Upper lobe of right lung (tissue), 1 donor: ENCODE results near the gene PIGU. TPM values are rescaled to one million over a fixed set of nuclear protein-coding genes. Genes with fewer than 3 reads are reported as not detected.
"Not testable (repeated sequence)": the region's sequence is repeated elsewhere in the genome, so short reads cannot be mapped to it uniquely, and the experiment has no call there.

Experiments
- ATAC-seq: fragments of 200-7000 bp; cut with Tn5 transposase; one replicate; pipeline ENCODE4 v1.9.1; 2020; ENCODE audit warnings: mild to moderate bottlenecking, moderate library complexity
- DNase-seq: peaks from one replicate; pipeline ENCODE4 v3.0.0-alpha.2; 2020
- H3K27ac ChIP-seq: fragments of 200-600 bp; one replicate; pipeline ENCODE4 v1.8.0; 2022
- H3K27me3 ChIP-seq: fragments of 200-600 bp; one replicate; pipeline ENCODE4 v1.8.0; 2022; ENCODE audit warnings: mild to moderate bottlenecking
- H3K36me3 ChIP-seq: fragments of 200-600 bp; one replicate; pipeline ENCODE4 v1.8.0; 2022
- H3K4me1 ChIP-seq: fragments of 200-600 bp; one replicate; pipeline ENCODE4 v1.8.0; 2022
- H3K4me3 ChIP-seq: fragments of 200-600 bp; one replicate; pipeline ENCODE4 v1.8.0; 2022; ENCODE audit warnings: mild to moderate bottlenecking
- H3K9me3 ChIP-seq: fragments of 200-600 bp; one replicate; pipeline ENCODE4 v1.8.0; 2022
- CTCF ChIP-seq: fragments of 200-600 bp; IDR thresholded peaks from one replicate; pipeline ENCODE4 v1.8.0; 2022; ENCODE audit warnings: antibody characterized with exemption
- intact Hi-C: fragments of 100-400 bp; cut with DNase I; formaldehyde crosslinking; loops from one replicate; pipeline ENCODE4 v1.11.0; 2022
- total RNA-seq: library from RNA; stranded (reverse); fragmentation: NEBNext Ultra II Directional; extraction: Animal tissue kit (Norgen Biotek cat#: 25700); gene quantifications from one replicate; pipeline ENCODE4 v1.2.1, GENCODE V29; 2021
- donor health status: DM: no; HTN: yes; CAD: no; lungs with severe emphysema.

Gene PIGU
- total RNA-seq, 1 donor from 2014 or later = 13.2 TPM

- H3K36me3 ChIP-seq = peaks cover 26% of the 10 kb centered on the region
- no peaks in the 10 kb centered on the region for H3K27me3 ChIP-seq
- peaks cover 15% of the 10 kb centered on the region for H3K4me1 ChIP-seq
- no peaks in the 10 kb centered on the region for H3K9me3 ChIP-seq
- no peak for DNase-seq
- peak overlapping the region; percentile 76 for H3K4me3 ChIP-seq
- TF ChIP-seq CTCF = no peak
- H3K27ac ChIP-seq = peak overlapping the region; percentile 95
- ATAC-seq = no peak
- intact Hi-C loops = no loop called here
Measured at GRCh38 chr20:34517114-34517505, 159.8 kb downstream of the PIGU start.

GRCh38 chr20:34516247-34517113 lies 160.4 kb downstream of the PIGU start, which contains the start of gene DYNLRB1:
Gene DYNLRB1, plus strand, starts transcription at chr20:34516422. Its CDS starts 37 bp downstream, at chr20:34516459.
- intact Hi-C loops = no loop called here
- Histone ChIP-seq H3K27me3 (no peaks in the 10 kb centered on the region), H3K36me3 (peaks cover 23% of the 10 kb centered on the region), H3K4me3 (peak within 1 kb of the TSS; percentile 76), H3K27ac (peak within 1 kb of the TSS; percentile 95), H3K4me1 (peaks cover 15% of the 10 kb centered on the region), H3K9me3 (no peaks in the 10 kb centered on the region)
- no peak for TF ChIP-seq CTCF
- ATAC-seq = peak; percentile 96
- peak; percentile 98 for DNase-seq

- H3K36me3 ChIP-seq = peaks cover 16% of the 10 kb centered on the region
- H3K4me1 ChIP-seq = peaks cover 15% of the 10 kb centered on the region
- intact Hi-C loops = no loop called here
- H3K27ac ChIP-seq = peak overlapping the region; percentile 95
- DNase-seq = peak; percentile 84
- ATAC-seq = peak; percentile 84
- no peaks in the 10 kb centered on the region for H3K27me3 ChIP-seq
- peak overlapping the region; percentile 76 for H3K4me3 ChIP-seq
- TF ChIP-seq CTCF = no peak
- H3K9me3 ChIP-seq = no peaks in the 10 kb centered on the region
Measured at GRCh38 chr20:34515484-34516246, 161.2 kb downstream of the PIGU start.

- intact Hi-C loops = no loop called here
- Histone ChIP-seq H3K27ac (peak overlapping the region; percentile 95), H3K27me3 (no peaks in the 10 kb centered on the region), H3K9me3 (no peaks in the 10 kb centered on the region), H3K4me3 (peak overlapping the region; percentile 76), H3K4me1 (peaks cover 15% of the 10 kb centered on the region), H3K36me3 (peaks cover 10% of the 10 kb centered on the region)
- ATAC-seq = no peak
- no peak for DNase-seq
- no peak for TF ChIP-seq CTCF
Measured at GRCh38 chr20:34514897-34515483, 161.9 kb downstream of the PIGU start.

GRCh38 chr20:34514034-34514433 lies 162.9 kb downstream of the PIGU start:
- H3K27me3 ChIP-seq, DNase-seq, H3K27ac ChIP-seq, H3K36me3 ChIP-seq, ATAC-seq, H3K4me3 ChIP-seq, H3K9me3 ChIP-seq, intact Hi-C loops: not testable (repeated sequence)
- peaks cover 15% of the 10 kb centered on the region for H3K4me1 ChIP-seq
